GM12874 (cell line): Measurements from ENCODE around the gene MEGF9.

Experiments used
- CTCF ChIP-seq: IDR thresholded peaks from 2 replicates; pipeline ENCODE4 v1.5.1; 2011; ENCODE audit warnings: low read depth, mild to moderate bottlenecking, control low read depth, low read length, moderate library complexity; ENCODE audit not compliant: insufficient read depth

Gene MEGF9

DNA sequence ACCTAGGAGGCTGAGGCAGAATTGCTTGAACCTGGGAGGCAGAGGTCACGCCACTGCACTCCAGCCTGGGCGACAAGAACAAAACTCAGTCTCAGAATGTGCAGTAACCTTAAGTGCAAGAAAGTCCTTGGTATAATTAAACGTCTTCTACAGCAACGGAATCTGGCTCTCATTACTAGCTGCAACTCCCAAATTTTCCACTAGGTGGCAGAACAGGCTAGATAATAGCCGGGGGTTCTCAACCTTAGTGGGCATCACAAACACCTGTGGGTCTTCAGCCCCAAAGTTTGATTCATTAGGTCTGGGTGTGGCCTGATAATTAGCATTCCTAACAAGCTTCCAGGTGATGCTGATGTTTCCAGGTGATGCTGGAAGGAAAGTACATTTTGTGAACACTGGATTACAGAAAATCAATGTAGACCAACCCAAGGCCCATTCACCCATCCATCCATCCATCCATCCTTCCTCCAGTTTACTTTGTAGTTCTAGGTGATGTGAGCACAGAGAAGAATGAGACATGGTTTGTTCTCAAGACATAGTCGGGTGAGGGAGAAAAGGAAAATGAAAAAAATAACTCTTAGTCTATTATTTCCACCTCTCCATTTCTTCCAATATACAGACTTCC, 41.7 kb upstream of the MEGF9 start:
- peak; percentile 69 for TF ChIP-seq CTCF

GRCh38 chr9:120755044-120755443, 40.8 kb upstream of the MEGF9 start:
- no peak for TF ChIP-seq CTCF

DNA sequence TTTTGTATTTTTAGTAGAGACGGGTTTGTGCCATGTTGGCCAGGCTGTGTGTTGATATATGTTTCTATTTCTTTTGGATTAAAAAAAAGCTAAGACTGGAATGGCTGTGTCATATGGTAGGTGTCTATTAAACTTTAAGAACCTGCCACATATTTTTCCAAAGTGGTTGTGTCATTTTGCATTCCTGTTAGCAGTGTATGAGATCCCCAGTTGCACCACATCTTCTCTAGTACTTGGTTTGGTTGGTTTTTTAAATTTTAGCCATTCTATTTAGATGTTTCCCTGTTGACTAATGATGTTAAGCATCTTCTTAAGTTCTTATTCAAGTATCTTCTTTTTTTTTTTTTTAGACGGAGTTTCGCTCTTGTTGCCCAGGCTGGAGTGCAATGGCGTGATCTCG, 36.2 kb upstream of the MEGF9 start:
- TF ChIP-seq CTCF: no peak

DNA sequence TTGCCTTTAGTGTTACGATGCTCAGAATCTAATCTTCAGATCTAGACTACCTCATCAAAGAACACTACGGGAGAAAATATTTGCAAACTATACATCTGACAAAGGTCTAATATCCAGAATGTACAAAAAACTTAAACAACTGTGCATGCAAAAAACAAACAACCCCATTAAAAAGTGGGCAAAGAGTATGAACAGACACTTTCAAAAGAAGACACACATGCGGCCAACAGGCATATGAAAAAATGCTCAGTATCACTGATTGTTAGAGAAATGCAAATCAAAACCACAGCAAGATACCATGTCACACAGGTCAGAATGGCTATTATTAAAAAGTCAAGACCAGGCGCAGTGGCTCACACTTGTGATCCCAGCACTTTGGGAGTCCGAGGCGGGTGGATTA, 31.0 kb upstream of the MEGF9 start:
- TF ChIP-seq CTCF: no peak

GRCh38 chr9:120742951-120743416, 28.7 kb upstream of the MEGF9 start:
- peak; percentile 79 for TF ChIP-seq CTCF

DNA sequence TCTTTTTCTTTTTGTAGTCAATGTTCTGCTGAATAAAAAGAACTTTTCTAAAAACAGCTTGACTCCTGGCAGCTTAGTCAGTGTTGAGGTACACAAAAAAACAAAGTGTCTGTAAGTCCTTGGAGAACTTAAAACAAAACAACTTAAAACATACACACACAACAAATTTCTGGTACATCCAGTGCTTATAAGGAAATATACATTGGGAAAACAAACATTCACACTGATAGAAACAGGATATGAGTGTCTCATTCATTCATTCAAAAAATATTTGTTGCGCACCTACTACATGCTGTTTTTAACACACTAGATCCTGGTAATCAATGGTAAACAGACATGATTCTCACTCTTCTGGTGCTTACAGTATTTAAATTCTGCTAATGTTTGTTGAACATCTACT, 27.4 kb upstream of the MEGF9 start:
- no peak for TF ChIP-seq CTCF

DNA sequence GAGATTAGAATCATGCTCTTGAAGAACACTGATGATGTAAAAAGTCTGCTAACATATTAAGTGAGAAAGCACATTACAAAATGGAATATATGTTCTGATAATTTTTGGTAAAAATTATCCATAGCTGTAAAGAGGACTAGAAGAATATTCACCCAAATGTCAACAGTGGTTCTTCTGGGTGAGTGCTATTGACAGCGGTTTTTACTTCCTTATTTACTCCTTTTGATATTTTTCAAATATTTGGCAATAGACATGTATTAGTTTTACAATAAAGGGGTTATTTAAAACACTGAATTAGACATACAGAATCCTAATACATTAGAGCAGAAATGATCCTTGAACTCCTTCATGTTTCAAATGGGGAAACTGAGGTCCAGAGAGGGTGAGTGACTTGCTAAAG, 26.9 kb upstream of the MEGF9 start:
- TF ChIP-seq CTCF: no peak
